ENCODE results near the gene EFNA2. TPM values are rescaled to one million over a fixed set of nuclear protein-coding genes. Genes with fewer than 3 reads are reported as not detected.

Gene EFNA2
- polyA plus RNA-seq, 1 donor (not counting 4 experiments of a cell fraction or from before 2014, with no cell fraction given): not detected

- TF ChIP-seq CTCF (optimal IDR thresholded peaks at IDR 0.05 in 1 of 3, IDR thresholded peaks at IDR 0.05 in 1 of 3, conservative IDR thresholded peaks at IDR 0.05 in 1 of 3; ENCODE audit: extremely low read depth in 1 of 3, insufficient read depth in 2 of 3, low read length in 3 of 3) (no peak), EZH2 (IDR thresholded peaks at IDR 0.05; ENCODE audit: low read length) (no peak)
- H3K36me3 ChIP-seq (ENCODE audit: control insufficient read depth in 2 of 2, extremely low read depth in 1 of 2, insufficient read depth in 2 of 2, low read length in 2 of 2): peaks cover 4 to 13% of the 10 kb centered on the region in 2 experiments
- no peak for FAIRE-seq
Observed at GRCh38 chr19:1266129-1266915, 19.4 kb upstream of the EFNA2 start.

GRCh38 chr19:1266916-1267476 is 18.7 kb upstream of the EFNA2 start:
- Histone ChIP-seq H3K79me2 (ENCODE audit: control insufficient read depth, insufficient read depth, low read length) (peaks cover 21% of the 10 kb centered on the region), H3K4me1 (ENCODE audit: control insufficient read depth, extremely low read depth, insufficient read depth, low read length) (peaks cover 60% of the 10 kb centered on the region), H2AFZ (ENCODE audit: control insufficient read depth, low read length) (no peak overlapping the region), H3K9me3 (ENCODE audit: control insufficient read depth, low read depth, low read length) (no peaks in the 10 kb centered on the region), H4K20me1 (ENCODE audit: control insufficient read depth, extremely low read depth, insufficient read depth, low read length) (no peaks in the 10 kb centered on the region), H3K9ac (ENCODE audit: control insufficient read depth, extremely low read depth, insufficient read depth, low read length) (peak overlapping the region; percentile 28), H3K9me1 (ENCODE audit: control insufficient read depth, extremely low read depth, insufficient read depth, low read length) (peaks cover 2% of the 10 kb centered on the region), H3K27me3 (ENCODE audit: control insufficient read depth, extremely low read depth, insufficient read depth, low read length) (peaks cover 4% of the 10 kb centered on the region), H3K27ac (ENCODE audit: control insufficient read depth, insufficient read depth, low read length) (no peak overlapping the region), H3K4me2 (ENCODE audit: control insufficient read depth, extremely low read depth, insufficient read depth, low read depth, low read length) (peak overlapping the region; percentile 82), H3K4me3 (ENCODE audit: control insufficient read depth in 2 of 3, extremely low read depth in 1 of 3, insufficient read depth in 2 of 3, low read depth in 1 of 3, low read length in 3 of 3) (peak overlapping the region; percentile 40 to 59 (median 54)), H3K36me3 (ENCODE audit: control insufficient read depth in 2 of 2, extremely low read depth in 1 of 2, insufficient read depth in 2 of 2, low read length in 2 of 2) (peaks cover 11 to 18% of the 10 kb centered on the region in 2 experiments)
- TF ChIP-seq CTCF (optimal IDR thresholded peaks at IDR 0.05 in 1 of 3, IDR thresholded peaks at IDR 0.05 in 1 of 3, conservative IDR thresholded peaks at IDR 0.05 in 1 of 3; ENCODE audit: extremely low read depth in 1 of 3, insufficient read depth in 2 of 3, low read length in 3 of 3) (peak in 2 of 3 experiments; percentile 85 to 95), EZH2 (IDR thresholded peaks at IDR 0.05; ENCODE audit: low read length) (no peak)
- no peak for DNase-seq (ENCODE audit: low read depth, low spot score)
- dilution Hi-C loops (cut with MboI; ENCODE audit: extremely low pct_ligation_motif_present, low sequenced_read_pairs): no loop called here
- FAIRE-seq: no peak

More at GRCh38 chr19:1266129-1266915, 19.4 kb upstream of the EFNA2 start:
- peak overlapping the region; percentile 82 for H3K4me2 ChIP-seq (ENCODE audit: control insufficient read depth, extremely low read depth, insufficient read depth, low read depth, low read length)
- H3K27ac ChIP-seq (ENCODE audit: control insufficient read depth, insufficient read depth, low read length): peak overlapping the region; percentile 52
- peaks cover 17% of the 10 kb centered on the region for H3K79me2 ChIP-seq (ENCODE audit: control insufficient read depth, insufficient read depth, low read length)
- peaks cover 2% of the 10 kb centered on the region for H3K9me1 ChIP-seq (ENCODE audit: control insufficient read depth, extremely low read depth, insufficient read depth, low read length)
- no peak overlapping the region for H2AFZ ChIP-seq (ENCODE audit: control insufficient read depth, low read length)
- peaks cover 63% of the 10 kb centered on the region for H3K4me1 ChIP-seq (ENCODE audit: control insufficient read depth, extremely low read depth, insufficient read depth, low read length)
- no peaks in the 10 kb centered on the region for H3K9me3 ChIP-seq (ENCODE audit: control insufficient read depth, low read depth, low read length)
- dilution Hi-C loops (cut with MboI; ENCODE audit: extremely low pct_ligation_motif_present, low sequenced_read_pairs): no loop called here
- peaks cover 4% of the 10 kb centered on the region for H3K27me3 ChIP-seq (ENCODE audit: control insufficient read depth, extremely low read depth, insufficient read depth, low read length)
- no peaks in the 10 kb centered on the region for H4K20me1 ChIP-seq (ENCODE audit: control insufficient read depth, extremely low read depth, insufficient read depth, low read length)
- peak overlapping the region; percentile 50 for H3K9ac ChIP-seq (ENCODE audit: control insufficient read depth, extremely low read depth, insufficient read depth, low read length)
- peak overlapping the region; percentile 40 to 59 (median 54) for H3K4me3 ChIP-seq (ENCODE audit: control insufficient read depth in 2 of 3, extremely low read depth in 1 of 3, insufficient read depth in 2 of 3, low read depth in 1 of 3, low read length in 3 of 3)
- no peak for DNase-seq (ENCODE audit: low read depth, low spot score)
